HG03060 (cell line): ENCODE data around the gene ATXN2.

Experiments used
- ATAC-seq: cut with Tn5 transposase; IDR thresholded peaks from one replicate; pipeline ENCODE4 v1.9.1; 2021; ENCODE audit warnings: low read depth, moderate number of reproducible peaks; ENCODE audit not compliant: unreplicated experiment

Gene ATXN2

GRCh38 chr12:111426344-111427185 is 172.6 kb downstream of the ATXN2 start:
- ATAC-seq, result no peak

DNA sequence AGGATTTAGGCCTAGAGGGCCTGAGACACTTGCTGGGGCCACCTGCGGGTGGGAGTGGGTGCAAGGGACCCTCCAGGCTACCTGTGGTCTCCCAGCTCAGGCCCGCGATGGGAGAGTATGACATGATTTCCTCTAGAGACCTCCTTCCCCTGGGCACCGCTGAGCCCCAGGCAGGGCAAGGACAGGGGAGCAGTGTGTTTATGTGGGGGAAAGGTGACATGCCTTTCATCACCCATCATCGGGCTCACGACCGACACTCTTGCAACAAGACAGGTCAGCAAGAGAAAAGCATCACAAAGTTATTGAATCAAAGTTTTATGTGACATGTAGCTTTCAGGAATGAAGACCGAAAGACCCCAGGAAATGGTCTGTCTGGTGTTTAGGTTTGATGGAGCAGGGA is 173.5 kb downstream of the ATXN2 start:
- ATAC-seq, result no peak

GRCh38 chr12:111424793-111425251 is 174.3 kb downstream of the ATXN2 start:
- ATAC-seq, result no peak

GRCh38 chr12:111424189-111424792 is 174.8 kb downstream of the ATXN2 start:
- no peak for ATAC-seq

DNA sequence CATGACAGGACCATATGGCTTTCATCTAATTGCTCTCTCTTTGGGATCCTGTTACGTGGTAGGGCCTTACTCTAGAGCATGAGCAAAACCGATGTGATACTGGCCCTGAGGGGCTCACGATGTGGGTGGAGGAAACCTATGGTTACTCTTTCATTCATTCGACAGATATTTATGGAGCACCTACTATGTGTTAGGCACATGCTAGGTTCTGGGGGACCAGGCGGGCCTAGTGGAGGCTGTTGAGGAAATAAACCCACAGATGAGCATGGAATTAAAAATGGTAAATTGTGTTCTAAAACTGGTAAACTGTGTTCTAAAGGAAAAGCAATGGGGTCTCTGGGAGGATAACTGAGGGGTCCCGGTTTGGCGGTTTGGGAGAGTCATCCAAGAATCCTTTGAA is 178.6 kb downstream of the ATXN2 start:
- no peak for ATAC-seq

DNA sequence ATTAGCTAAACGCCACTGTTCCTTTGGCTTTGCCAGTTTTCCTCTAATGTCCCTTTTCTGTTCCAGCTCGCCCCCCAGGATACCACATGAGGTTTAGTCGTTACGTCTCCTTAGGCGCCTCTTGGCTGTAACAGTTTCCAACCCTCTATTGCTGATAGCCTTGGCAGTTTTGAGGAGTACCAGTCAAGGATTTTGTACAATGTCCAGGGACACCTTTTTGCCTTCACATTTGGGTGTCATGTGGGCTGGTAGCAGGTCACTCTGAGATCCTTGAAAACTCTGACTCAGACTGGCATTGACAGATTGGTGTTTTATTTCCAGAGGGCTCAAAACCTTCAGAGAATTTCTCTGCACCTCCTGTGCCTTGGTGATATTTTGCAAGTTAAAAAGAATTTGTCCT is 179.3 kb downstream of the ATXN2 start:
- no peak for ATAC-seq

- ATAC-seq, result no peak
These were observed 180.6 kb downstream of the ATXN2 start for GRCh38 chr12:111418594-111418880.

DNA sequence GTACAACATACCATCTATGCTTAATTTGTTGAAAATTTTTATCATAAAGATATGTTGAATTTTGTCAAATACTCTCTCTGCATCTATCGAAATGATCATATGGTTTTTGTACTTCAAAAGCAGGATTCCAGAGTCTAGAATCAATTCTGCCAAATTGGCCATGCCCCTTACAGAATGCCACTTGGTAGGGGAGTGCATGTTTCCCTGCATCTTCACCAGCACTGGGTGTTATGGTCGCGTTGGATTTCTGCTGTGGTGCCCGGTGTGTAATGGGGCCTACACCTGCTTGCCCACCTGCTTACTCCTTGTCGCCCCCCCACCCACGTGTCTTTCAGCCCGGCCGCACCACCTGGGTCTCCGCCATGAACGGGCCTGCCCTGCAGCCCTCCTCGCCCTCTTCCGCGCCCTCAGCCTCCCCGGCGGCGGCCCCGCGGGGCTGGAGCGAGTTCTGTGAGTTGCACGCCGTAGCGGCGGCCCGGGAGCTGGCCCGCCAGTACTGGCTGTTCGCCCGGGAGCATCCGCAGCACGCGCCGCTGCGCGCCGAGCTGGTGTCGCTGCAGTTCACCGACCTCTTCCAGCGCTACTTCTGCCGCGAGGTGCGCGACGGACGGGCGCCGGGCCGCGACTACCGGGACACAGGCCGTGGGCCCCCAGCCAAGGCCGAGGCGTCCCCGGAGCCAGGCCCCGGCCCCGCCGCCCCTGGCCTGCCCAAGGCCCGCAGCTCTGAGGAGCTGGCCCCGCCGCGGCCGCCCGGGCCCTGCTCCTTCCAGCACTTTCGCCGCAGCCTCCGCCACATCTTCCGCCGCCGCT is 181.1 kb downstream of the ATXN2 start:
- ATAC-seq, result no peak

GRCh38 chr12:111417290-111417689 is 181.8 kb downstream of the ATXN2 start:
- no peak for ATAC-seq

DNA sequence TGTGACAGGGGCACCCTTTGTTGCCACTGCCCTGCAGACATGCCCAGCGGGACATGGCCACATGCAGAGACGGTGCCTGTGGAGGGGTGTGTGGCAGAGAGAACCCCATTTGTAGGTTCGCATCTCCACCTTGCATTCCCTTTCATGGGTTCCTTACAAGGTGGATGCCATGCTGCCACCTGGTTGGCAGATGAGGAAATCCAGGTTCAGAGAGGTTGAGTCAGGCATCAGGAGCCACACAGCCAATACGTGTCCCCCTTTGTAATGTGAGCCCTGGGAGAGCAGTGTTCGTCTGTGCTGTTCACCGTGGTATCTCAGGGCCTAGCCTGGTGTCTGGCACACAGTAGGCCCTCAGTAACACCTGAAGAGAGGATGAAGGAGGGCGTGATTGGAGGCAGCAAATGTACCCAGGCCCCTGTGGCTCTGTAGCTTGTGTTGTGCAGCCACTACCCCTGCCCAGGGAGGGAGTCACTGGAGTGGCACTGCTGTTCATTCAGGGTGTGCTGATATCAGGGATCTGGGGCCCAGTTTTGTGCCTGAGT is 184.3 kb downstream of the ATXN2 start:
- no peak for ATAC-seq

GRCh38 chr12:111413442-111414086 is 185.6 kb downstream of the ATXN2 start:
- ATAC-seq, result no peak

DNA sequence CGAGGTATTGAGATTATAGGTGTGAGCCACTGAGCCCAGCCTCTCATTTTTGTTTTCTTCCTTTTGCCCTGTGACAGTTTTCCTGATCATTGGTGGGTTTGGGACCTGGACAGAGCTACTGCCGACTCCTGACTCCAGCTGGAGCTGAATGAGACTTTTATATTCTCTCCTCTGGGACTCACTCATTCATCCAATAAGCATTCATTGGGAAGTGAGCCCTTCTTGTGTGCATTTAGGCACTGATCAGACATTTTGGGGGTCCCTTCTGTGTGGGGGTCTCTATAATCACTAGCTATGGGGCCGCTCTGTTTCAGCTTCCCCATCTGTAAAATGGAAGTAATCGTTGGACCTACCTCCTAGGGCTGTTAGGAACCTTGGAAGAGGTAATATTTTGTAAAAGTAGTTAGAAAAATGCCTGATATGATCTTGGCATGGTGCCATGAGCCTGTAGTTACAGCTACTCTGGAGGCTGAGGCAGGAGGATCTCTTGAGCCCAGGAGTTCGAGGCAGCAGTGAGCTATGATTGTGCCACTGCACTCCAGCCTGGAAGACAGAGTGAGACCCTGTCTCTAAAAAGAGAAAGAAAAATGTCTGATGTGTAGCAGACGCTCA is 186.2 kb downstream of the ATXN2 start:
- no peak for ATAC-seq

DNA sequence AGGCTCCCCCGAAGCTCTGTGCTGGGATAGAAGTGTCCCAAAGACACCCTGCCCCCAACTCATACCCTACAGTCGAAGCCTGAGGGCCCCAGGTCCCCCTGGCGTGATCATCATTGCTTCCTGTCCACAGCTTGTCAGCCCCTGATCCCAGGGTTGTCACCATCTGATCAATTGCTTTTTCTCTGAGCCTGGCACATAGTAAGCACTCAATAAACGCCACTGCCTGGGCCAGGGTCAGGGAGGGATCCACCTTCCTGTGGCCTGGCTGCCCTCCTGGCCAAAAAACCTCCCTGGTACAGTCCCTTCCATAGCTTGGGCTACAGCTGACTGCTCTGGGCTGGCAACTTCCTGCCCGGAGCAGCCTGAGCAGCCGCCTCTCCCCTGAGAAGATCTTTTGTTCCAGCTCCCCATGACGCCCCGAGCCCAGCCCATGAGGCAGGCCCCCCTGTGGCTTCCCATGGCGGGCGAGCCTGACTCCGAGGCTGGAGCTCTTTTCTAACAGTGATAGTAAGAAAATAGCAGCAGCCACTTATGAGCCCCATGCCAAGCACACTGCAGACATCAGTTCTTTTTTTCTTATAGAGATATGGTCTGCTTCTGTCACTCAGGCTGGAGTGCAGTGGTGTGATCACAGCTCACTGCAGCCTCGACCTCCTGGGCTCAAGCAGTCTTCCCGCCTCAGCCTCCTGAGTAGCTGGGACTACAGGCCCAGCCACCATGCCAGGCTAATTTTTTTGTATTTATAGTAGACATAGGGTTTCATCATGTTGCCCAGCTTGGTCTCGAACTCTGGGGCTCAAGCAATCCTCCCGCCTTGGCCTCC is 186.9 kb downstream of the ATXN2 start:
- no peak for ATAC-seq

GRCh38 chr12:111411185-111411764 is 187.8 kb downstream of the ATXN2 start:
- ATAC-seq, result no peak

GRCh38 chr12:111410431-111411184 is 188.5 kb downstream of the ATXN2 start:
- ATAC-seq, result no peak

DNA sequence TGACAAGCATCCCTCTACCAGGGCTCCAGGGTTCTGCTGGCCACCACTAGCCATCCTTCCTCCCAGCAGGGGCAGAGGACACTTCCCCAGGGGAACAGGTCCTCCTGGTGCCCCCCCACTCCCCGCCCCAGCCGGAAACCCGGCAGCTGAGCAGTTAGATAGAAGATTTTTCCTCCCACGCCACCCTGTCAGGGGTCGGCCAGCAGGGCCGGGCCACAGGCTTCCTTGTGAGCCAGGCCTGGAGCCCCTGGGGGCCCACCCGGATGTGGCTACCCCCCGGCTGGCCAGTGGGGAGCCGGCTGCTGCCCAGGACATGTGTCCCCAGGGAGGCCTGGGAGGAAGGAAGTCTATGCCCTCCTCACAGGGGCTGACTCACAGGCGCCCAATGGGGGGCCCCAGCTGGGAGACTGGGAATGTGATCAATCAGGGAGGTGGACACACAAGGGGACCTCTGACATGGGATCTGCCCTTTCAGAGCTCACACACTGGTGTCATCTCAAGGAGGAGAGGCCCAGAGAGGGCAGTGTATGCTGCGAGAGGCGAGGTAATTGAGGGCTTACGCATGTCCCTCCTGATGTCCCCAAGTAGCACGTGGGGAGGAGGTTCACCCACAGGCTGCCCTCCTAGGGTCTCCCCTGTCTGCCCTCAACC is 189.2 kb downstream of the ATXN2 start:
- no peak for ATAC-seq

DNA sequence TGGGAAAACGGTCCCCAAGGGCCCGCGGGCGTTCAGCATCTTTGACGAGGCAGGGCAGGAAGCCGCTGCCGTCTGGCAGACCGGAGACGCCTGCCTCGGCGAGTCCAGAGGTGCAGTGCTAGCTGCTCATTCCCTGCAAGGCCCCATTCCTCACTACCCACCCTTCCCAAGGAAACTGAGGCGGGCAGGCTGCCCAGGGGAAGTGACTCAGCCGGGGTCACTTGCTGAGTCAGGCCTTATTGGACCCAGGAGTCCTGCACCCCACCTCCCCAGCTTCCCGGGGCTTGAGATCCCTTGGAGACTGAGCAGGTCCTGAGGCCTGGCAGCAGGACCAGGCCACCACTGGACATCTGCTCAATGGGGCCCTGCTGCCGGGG is 189.7 kb downstream of the ATXN2 start:
- ATAC-seq, result no peak
